Mesenteric fat pad (tissue), 1 donor: ENCODE results near the gene PIK3IP1. TPM values are rescaled to one million over a fixed set of nuclear protein-coding genes. Genes with fewer than 3 reads are reported as not detected.

Source experiments
- DNase-seq: peaks from one replicate; pipeline ENCODE4 v3.0.0-alpha.2; 2020; ENCODE audit warnings: low spot score
- total RNA-seq: library from RNA; stranded (reverse); fragmentation: NEBNext Ultra II Directional; extraction: Animal tissue kit (Norgen Biotek cat#: 25700); gene quantifications from one replicate; pipeline ENCODE4 v1.2.1, GENCODE V29; 2021
- donor health status: DM: yes; HTN: yes; CAD: no.

PIK3IP1 gene
- total RNA-seq, 1 donor from 2014 or later: 19.8 TPM

DNA sequence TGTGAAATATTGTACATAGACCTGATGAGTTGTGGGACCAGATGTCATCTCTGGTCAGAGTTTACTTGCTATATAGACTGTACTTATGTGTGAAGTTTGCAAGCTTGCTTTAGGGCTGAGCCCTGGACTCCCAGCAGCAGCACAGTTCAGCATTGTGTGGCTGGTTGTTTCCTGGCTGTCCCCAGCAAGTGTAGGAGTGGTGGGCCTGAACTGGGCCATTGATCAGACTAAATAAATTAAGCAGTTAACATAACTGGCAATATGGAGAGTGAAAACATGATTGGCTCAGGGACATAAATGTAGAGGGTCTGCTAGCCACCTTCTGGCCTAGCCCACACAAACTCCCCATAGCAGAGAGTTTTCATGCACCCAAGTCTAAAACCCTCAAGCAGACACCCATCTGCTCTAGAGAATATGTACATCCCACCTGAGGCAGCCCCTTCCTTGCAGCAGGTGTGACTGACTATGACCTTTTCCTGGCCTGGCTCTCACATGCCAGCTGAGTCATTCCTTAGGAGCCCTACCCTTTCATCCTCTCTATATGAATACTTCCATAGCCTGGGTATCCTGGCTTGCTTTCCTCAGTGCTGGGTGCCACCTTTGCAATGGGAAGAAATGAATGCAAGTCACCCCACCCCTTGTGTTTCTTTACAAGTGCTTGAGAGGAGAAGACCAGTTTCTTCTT lies 12.3 kb downstream of the PIK3IP1 start:
- peak; percentile 24 for DNase-seq

DNA sequence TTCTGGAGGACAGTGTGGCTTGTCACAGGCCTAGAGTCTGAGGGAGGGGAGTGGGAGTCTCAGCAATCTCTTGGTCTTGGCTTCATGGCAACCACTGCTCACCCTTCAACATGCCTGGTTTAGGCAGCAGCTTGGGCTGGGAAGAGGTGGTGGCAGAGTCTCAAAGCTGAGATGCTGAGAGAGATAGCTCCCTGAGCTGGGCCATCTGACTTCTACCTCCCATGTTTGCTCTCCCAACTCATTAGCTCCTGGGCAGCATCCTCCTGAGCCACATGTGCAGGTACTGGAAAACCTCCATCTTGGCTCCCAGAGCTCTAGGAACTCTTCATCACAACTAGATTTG lies 13.0 kb downstream of the PIK3IP1 start:
- peak; percentile 74 for DNase-seq

DNA sequence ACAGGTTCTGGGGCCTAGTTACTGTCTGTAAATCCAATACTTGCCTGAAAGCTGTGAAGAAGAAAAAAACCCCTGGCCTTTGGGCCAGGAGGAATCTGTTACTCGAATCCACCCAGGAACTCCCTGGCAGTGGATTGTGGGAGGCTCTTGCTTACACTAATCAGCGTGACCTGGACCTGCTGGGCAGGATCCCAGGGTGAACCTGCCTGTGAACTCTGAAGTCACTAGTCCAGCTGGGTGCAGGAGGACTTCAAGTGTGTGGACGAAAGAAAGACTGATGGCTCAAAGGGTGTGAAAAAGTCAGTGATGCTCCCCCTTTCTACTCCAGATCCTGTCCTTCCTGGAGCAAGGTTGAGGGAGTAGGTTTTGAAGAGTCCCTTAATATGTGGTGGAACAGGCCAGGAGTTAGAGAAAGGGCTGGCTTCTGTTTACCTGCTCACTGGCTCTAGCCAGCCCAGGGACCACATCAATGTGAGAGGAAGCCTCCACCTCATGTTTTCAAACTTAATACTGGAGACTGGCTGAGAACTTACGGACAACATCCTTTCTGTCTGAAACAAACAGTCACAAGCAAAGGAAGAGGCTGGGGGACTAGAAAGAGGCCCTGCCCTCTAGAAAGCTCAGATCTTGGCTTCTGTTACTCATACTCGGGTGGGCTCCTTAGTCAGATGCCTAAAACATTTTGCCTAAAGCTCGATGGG lies 13.5 kb downstream of the PIK3IP1 start:
- peak; percentile 22 for DNase-seq

DNA sequence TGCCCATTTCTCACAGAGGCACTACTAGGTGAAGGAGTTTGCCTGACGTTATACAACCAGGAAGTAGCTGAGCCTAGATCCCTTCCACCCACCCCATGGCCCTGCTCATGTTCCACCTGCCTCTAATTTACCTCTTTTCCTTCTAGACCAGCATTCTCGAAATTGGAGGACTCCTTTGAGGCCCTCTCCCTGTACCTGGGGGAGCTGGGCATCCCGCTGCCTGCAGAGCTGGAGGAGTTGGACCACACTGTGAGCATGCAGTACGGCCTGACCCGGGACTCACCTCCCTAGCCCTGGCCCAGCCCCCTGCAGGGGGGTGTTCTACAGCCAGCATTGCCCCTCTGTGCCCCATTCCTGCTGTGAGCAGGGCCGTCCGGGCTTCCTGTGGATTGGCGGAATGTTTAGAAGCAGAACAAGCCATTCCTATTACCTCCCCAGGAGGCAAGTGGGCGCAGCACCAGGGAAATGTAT lies 14.1 kb downstream of the PIK3IP1 start:
- peak; percentile 47 for DNase-seq

DNA sequence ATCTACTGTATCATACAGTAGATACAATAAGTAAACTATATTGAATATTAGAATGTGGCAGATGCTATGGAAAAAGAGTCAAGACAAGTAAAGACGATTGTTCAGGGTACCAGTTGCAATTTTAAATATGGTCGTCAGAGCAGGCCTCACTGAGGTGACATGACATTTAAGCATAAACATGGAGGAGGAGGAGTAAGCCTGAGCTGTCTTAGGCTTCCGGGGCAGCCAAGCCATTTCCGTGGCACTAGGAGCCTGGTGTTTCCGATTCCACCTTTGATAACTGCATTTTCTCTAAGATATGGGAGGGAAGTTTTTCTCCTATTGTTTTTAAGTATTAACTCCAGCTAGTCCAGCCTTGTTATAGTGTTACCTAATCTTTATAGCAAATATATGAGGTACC lies 14.5 kb downstream of the PIK3IP1 start:
- peak; percentile 16 for DNase-seq

DNA sequence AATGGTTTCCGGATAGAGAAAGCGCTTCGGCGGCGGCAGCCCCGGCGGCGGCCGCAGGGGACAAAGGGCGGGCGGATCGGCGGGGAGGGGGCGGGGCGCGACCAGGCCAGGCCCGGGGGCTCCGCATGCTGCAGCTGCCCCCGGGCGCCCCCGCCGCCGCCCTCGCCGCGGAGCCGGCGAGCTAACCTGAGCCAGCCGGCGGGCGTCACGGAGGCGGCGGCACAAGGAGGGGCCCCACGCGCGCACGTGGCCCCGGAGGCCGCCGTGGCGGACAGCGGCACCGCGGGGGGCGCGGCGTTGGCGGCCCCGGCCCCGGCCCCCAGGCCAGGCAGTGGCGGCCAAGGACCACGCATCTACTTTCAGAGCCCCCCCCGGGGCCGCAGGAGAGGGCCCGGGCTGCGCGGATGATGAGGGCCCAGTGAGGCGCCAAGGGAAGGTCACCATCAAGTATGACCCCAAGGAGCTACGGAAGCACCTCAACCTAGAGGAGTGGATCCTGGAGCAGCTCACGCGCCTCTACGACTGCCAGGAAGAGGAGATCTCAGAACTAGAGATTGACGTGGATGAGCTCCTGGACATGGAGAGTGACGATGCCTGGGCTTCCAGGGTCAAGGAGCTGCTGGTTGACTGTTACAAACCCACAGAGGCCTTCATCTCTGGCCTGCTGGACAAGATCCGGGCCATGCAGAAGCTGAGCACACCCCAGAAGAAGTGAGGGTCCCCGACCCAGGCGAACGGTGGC lies 15.7 kb downstream of the PIK3IP1 start:
- DNase-seq: peak; percentile 79

DNA sequence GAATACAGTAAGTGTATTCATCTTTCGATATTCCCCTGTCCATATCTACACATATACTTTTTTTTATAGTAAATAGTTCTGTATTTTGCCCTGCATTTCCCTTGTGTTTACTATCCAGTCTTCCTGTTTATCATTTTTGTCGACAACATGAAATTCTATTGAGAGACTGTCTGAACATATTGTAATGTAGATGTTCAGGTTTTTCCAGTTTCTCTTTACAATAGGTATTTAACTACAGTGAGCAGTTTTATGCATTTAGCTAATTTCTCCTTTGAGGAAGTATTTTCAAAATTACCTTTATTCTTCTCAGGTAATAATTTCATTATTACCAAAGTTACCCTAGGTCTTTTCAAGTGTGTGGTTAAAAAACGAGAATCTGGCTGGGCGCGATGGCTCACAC lies 16.7 kb downstream of the PIK3IP1 start:
- no peak for DNase-seq

DNA sequence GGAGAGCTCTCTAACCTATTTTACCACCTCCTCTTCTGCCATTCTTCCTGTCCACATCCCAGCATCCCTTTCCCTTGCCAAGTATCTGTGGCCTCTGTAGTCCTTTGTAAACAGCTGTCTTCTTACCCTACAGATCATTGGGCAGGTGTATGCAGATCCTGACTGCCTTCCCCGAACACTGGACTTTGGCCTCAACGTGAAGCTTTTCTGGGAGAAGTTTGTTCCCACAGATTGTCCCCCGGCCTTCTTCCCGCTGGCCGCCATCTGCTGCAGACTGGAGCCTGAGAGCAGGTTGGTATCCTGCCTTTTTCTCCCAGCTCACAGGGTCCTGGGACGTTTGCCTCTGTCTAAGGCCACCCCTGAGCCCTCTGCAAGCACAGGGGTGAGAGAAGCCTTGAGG lies 17.3 kb downstream of the PIK3IP1 start:
- DNase-seq: no peak

DNA sequence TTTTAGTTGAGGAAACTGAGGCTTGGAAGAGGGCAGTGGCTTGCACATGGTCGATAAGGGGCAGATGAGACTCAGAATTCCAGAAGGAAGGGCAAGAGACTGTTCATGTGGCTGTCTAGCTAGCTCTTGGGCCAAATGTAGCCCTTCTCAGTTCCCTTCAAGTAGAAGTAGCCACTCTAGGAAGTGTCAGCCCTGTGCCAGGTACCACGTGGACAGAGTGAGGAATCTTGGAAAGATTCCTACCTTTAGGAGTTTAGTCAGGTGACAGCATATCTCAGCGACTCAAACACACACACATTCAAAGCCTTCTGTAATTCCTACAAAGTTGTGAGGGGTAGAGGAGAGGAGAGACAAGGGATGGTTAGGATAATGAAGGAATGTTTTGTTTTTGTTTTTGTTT lies 18.3 kb downstream of the PIK3IP1 start:
- no peak for DNase-seq

DNA sequence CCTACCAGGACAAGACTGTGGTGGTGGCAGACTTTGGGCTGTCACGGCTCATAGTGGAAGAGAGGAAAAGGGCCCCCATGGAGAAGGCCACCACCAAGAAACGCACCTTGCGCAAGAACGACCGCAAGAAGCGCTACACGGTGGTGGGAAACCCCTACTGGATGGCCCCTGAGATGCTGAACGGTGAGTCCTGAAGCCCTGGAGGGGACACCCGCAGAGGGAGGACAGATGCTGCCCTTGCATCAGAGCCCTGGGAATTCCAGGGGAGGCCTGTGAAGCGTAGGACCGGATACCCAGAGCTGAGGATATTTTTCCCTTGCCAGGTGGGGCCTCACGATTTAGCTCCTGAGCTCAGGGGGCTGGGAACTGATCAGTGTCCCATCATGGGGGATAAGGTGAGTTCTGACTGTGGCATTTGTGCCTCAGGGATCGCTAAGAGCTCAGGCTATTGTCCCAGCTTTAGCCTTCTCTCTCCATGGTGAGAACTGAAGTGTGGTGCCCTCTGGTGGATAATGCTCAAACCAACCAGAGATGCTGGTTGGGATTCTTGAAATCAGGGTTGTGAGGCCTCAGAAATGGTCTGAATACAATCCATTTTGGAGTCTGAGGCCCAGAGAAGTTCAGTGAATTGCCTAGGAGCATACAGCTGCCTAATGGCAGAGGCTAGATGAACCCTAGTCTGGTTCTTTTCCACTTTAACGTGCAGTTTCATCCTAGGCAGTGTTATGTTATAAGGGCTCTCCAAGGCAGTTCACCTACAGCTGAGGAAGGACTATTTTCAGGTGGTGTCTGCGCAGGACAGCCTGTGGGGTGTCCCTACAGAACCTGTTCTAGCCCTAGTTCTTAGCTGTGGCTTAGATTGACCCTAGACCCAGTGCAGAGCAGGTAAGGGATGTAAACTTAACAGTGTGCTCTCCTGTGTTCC lies 19.5 kb downstream of the PIK3IP1 start:
- DNase-seq: no peak

DNA sequence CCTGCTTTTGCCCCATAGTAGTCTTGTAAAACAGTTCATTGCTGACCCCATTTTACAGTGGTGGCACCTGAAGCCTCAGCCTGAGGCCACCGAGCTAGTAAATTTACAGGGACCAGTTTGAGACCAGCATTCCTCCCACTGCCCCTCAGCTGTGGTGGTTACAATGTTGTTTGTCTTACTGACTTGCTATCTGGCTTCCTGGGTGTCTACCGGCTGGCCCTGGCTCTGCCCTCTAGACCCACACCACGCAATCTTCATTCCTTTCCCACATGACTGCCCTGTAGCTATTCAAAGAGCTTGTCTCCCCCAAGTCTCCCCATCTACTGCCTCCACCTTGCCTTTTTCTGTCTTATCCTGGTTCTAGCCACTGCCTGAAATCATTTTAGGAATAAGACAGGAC lies 20.8 kb downstream of the PIK3IP1 start:
- no peak for DNase-seq

DNA sequence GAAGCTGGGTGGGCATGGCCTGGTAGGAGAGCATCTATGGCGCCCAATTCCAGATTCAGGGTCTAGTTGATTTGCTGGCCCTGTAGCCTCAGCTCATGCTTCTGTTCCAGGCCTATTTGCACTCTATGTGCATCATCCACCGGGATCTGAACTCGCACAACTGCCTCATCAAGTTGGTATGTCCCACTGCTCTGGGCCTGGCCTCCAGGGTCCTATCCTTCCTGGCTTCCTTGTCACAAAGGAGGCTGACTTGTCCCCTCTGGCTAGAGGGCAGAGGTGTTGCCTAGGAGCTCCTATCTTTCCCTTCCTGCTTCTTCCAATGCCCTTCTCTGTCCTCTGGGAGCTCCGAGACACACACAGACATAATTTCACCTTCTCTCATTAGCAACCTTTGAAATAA lies 21.3 kb downstream of the PIK3IP1 start:
- no peak for DNase-seq

DNA sequence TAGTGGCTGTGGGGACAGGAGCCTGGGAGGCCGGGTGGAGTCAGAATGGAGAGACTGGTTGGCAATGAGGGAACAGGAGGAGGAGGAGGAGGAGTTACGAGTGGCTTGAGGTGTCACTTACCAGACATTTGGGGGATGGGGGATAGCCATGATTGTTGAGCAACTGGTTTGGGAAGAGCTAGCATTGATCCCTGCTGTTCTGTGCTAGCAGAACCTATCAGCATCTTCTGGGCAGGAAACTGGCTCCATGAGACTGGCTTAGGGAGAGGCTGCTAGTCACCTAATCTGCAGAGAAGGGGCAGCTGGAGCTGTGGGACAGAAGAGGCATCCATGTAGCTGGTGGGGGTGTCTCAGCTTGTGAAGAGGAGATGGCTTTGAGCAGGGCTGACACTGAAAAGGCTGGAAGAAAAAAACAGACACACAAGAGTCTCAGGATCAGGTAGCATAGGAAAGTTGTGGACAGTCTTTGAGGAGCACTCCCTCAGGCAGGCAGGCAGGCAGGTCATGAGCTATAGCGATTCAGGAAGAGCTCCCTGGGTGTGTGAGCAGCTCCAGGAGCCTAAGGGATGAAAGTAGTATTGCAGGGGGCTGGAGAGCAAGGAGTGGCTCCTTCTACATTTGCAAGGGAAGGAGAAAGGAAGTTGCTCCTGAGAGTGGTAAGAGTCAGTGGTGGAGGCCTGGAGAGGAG lies 22.3 kb downstream of the PIK3IP1 start:
- DNase-seq: no peak

DNA sequence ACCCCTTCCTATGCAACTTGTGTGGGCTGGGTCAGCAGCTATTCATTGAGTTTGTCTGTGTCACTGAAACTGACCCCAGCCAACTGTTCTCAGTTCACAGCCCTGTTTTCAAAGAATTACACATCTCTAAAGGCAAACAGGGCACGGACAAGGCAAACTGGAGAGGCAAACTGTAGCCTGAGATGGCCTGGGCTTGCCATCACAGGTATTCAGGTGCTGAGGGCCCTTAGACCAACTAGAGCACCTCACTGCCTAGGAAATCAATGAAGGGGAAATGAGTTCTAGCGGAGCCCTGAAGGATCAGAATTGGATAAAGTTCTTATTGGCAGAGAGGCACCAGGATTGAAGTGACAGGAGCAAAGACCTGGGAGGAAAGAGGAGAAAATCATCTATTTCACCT lies 24.0 kb downstream of the PIK3IP1 start:
- no peak for DNase-seq

DNA sequence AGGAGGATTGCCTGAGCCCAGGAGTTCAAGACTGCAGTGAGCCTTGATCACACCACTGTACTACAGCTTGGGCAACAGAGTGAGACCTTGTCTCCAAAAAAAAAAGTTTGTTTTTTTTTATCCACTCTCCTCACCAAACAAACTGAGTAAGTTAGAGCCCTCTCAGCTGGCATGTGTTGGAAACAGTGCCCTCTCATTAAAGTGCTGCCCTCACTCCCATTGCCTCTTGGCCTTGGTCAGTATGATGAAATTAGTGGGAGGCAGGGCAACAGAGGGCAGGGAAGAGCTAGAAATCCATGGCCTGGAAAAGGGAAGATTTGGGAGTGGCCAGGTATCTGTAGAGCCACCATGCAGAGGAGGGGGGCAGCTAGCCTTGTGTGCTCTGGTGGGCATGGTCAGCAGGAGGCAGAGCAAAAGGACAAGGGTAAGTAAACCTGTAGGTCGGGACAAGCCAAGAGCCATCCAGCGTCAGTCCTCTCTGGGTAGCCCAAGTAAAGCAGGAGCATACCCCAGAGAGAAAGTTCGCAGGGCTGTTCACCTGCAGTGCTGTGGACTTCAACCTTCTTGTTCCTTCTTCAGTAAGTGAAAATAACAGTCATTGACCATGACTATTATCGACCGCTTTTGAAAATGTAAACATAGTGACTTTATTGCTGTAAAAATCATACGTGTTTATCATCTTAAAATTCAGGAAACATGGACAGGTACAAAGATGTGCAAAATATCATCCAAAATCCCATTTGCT lies 28.2 kb downstream of the PIK3IP1 start:
- no peak for DNase-seq

DNA sequence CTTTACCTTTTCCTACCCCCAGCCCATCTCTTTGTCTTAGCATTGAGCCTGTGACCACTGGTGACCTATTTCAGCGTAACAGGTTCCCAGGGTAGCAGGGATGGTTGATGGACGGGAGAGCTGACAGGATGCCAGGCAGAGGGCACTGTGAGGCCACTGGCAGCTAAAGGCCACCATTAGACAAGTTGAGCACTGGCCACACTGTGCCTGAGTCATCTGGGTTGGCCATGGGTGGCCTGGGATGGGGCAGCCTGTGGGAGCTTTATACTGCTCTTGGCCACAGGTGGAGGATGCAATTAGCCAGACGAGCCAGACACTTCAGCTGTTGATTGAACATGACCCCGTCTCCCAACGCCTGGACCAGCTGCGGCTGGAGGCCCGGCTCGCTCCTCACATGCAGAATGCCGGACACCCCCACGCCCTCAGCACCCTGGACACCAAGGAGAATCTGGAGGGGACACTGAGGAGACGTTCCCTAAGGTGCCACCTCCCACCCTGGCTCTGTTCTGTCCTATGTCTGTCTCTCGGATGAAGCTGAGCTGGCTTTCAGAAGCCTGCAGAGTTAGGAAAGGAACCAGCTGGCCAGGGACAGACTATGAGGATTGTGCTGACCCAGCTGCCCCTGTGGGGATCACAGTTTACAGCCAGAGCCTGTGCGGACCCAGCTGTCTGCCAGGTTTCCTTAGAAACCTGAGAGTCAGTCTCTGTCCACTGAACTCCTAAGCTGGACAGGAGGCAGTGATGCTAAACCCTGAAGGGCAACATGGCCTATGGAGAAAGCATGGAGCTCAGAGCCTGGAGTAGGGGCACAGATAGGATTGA lies 29.8 kb downstream of the PIK3IP1 start:
- DNase-seq: no peak

DNA sequence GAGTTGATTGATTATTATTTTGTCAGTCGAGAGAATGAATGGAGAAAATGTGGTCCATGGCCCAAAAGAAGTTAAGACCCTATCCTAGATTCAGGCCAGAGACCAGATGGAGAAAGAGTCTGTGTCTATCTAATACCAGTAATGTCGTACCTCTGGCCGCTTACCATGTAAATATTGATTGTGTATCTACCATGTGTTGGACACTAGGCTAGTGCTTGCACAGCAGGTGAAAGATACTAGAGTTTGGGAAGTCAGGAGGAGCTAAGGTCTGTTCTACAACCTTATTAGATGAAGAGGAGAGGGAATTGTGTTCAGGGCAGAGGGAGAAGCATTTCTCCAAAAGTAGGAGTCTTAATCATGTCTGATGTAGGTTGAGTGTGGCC lies 31.8 kb downstream of the PIK3IP1 start:
- DNase-seq: no peak

DNA sequence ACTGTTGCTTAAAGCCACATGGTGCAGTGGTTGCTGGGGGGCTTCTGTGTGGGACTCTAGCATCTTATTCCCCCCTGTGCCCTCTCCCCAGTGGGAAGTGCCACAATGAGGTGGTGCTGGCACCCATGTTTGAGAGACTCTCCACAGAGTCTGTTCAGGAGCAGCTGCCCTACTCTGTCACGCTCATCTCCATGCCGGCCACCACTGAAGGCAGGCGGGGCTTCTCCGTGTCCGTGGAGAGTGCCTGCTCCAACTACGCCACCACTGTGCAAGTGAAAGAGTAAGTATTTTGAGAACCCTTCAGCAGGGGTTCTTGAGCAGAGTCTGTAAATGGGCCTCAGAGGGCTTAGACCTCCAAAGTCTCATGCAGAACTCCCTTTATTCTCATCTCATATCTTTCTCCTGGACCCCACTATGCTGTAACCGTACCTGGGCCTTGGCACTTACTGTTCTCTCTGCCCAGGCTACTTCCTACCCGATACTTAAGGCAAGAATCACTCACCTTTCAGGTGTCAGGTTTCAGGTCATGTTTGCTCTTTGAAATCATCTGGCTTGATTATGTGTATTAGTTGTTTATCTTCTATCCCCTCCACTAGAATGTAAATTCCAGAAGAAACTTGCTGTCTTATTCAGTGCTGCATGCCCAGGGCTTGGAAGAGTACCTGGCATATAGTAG lies 32.4 kb downstream of the PIK3IP1 start:
- DNase-seq: no peak

DNA sequence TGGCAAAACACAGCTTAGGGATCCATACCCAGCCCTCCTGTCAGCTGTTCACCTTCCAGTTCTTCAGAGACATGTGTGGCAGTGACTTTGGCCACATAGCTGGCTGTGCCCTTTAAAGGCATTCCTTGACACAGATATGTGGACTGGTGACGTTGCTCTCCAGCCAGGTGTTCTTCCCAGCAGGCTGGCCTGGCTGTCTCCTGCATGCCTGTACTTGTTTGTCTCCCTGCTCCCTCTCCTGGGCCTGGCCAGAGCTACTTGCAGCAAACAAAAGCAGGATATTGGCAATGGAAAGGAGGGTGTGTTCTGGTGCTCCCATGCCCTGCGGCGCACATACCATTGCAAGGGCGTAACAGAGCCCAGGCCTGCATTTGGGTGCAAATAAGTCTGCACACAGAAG lies 38.3 kb downstream of the PIK3IP1 start:
- peak; percentile 55 for DNase-seq
